GM19324 (cell line): ENCODE measurements around the gene C1orf21.

ENCODE experiments used
- ATAC-seq: cut with Tn5 transposase; IDR thresholded peaks from one replicate; pipeline ENCODE4 v1.9.1; 2021; ENCODE audit warnings: mild to moderate bottlenecking, moderate library complexity; ENCODE audit not compliant: unreplicated experiment, low FRiP score

The C1orf21 gene

GRCh38 chr1:184507165-184507564, 120.3 kb downstream of the C1orf21 start:
- ATAC-seq, result no peak

- no peak for ATAC-seq
These were observed 120.9 kb downstream of the C1orf21 start for GRCh38 chr1:184507604-184508280.

GRCh38 chr1:184509105-184509504, 122.3 kb downstream of the C1orf21 start:
- no peak for ATAC-seq

- ATAC-seq, result no peak
These were observed 123.3 kb downstream of the C1orf21 start for GRCh38 chr1:184510110-184510509.

GRCh38 chr1:184512724-184513123, 125.9 kb downstream of the C1orf21 start:
- no peak for ATAC-seq

- no peak for ATAC-seq
These were observed 126.6 kb downstream of the C1orf21 start for GRCh38 chr1:184513421-184513820.

GRCh38 chr1:184513966-184514365, 127.1 kb downstream of the C1orf21 start:
- no peak for ATAC-seq

GRCh38 chr1:184514447-184514846, 127.6 kb downstream of the C1orf21 start:
- no peak for ATAC-seq

- ATAC-seq, result no peak
These were observed 130.3 kb downstream of the C1orf21 start for GRCh38 chr1:184517130-184517529.

- ATAC-seq, result no peak
These were observed 132.0 kb downstream of the C1orf21 start for GRCh38 chr1:184518736-184519357.

GRCh38 chr1:184520336-184520735, 133.5 kb downstream of the C1orf21 start:
- no peak for ATAC-seq

- ATAC-seq, result no peak
These were observed 137.4 kb downstream of the C1orf21 start for GRCh38 chr1:184524248-184524647.

- ATAC-seq, result no peak
These were observed 140.6 kb downstream of the C1orf21 start for GRCh38 chr1:184527402-184527801.

GRCh38 chr1:184530226-184530625, 143.4 kb downstream of the C1orf21 start:
- no peak for ATAC-seq

- no peak for ATAC-seq
These were observed 144.5 kb downstream of the C1orf21 start for GRCh38 chr1:184531296-184531695.

- no peak for ATAC-seq
These were observed 145.4 kb downstream of the C1orf21 start for GRCh38 chr1:184532199-184532598.

GRCh38 chr1:184533049-184533448, 146.2 kb downstream of the C1orf21 start:
- ATAC-seq, result no peak

GRCh38 chr1:184533915-184534314, 147.1 kb downstream of the C1orf21 start:
- no peak for ATAC-seq

- no peak for ATAC-seq
These were observed 147.9 kb downstream of the C1orf21 start for GRCh38 chr1:184534690-184535089.

GRCh38 chr1:184535191-184535970, 148.6 kb downstream of the C1orf21 start:
- ATAC-seq, result no peak

- no peak for ATAC-seq
These were observed 149.6 kb downstream of the C1orf21 start for GRCh38 chr1:184536246-184536985.
